ENCODE results near the gene CNTNAP1. TPM values are rescaled to one million over a fixed set of nuclear protein-coding genes. Genes with fewer than 3 reads are reported as not detected.
"Not testable (repeated sequence)": the region's sequence is repeated elsewhere in the genome, so short reads cannot be mapped to it uniquely, and the experiment has no call there.

The CNTNAP1 gene
- total RNA-seq: 1.3 TPM

DNA sequence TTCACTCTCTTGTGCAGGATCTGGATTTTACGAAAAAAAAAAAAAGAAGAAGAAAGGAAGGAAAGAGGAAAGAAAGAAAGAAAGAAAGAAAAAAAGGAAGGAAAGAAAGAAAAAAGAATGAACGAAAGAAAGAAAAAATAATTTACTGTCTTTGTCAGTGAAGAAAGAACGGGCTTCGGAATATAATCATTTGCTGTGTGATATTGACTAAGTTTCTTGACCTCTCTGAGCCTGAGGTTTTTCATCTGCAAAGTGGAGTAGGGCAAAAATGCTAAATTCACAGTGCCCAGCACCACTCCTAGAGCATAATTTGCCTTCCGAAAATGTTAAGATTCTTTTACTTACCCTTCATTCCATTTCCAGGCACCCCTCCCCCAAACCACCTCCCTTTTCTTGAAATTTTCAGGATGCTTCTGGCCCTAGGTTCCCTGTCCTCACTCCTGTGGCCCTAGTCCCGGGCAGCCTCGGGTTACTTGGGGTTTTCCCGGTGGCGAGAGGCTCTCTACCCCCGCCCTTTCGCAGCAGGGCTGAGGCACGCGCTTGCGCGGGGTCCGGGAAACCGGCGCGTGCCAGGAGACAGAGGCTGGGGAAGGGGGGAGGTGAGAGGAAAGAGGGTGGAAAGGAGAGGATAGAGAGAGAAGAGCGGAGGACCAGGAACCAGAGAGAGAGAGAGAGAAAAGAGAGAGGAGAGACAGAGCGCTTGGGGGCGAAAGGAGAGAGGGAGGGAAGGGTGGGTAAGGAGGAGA is at the start of gene CNTNAP1:
TSS of gene CNTNAP1 (plus strand) at position 556 of the 746 bp plus-strand sequence. CDS start 299 bp downstream, outside the sequence.
- no peak for ATAC-seq

DNA sequence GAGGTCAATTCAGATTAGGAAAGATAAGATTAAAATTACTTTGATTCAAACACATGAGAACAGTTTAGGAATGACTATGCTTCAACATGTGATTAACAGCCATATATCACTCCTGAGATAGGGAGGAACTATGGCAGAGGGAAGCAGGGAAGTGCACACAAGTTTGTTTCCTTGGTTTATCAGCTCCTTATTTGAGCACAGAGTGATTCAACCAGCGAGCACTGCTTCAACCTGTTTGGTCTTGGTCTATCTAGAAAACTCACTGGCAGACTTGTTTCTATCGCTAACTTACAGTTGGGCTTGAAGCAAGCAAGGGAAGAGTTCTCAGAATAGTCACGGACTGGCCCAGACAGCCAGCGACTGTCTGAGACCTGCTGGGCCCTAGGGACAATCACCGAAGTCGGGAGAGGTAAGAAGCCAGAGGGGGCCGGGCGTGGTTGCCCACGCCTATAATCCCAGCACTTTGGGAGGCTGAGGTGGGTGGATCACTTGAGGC is 49.3 kb upstream of the CNTNAP1 start:
- peak; percentile 88 for ATAC-seq

DNA sequence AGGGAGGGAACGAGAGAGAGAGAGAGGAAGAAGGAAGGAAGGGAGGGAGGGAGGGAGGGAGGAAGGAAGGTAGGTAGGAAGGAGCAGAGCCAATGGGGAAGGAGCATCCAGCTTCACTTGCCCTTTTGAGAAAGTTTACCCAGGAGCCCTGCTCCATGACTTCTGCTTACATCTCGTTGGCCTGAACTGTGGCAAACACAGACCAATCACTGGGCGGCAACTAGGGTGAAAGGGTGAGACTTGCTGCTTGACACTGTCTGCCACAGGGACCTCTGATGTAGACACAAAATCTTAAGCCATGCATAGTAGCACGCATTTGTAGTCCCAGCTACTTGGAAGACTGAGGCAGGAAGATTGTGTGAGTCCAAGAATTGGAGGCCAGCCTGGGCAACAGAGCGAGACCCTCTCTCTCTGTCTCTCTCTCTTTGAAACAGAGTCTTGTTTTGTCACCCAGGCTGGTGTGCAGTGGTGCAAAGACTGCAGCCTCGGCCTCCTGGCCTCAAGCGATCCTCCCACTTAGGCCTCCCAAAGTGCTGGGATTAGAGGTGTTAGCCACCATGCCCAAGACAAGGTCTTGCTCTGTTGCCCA is 42.7 kb upstream of the CNTNAP1 start:
- no peak for ATAC-seq

DNA sequence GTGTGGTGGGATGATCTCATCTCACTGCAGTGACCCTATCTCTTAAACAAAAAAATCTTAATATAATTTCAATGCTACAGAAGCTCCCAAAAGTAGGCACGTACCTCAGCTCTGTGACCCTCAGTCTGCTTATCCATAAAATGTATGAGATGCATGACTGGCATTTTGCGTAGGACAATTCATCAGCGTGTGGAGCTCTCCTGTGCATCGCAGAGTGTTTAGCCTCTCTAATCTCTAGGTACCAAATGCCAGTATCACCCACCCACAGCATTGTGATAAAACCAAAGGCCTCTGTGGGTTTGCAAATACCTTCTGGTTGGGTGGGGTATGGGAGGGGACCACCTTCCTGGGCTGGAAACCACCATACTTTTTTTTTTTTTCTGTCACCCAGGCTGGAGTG is 42.2 kb upstream of the CNTNAP1 start:
- no peak for ATAC-seq

DNA sequence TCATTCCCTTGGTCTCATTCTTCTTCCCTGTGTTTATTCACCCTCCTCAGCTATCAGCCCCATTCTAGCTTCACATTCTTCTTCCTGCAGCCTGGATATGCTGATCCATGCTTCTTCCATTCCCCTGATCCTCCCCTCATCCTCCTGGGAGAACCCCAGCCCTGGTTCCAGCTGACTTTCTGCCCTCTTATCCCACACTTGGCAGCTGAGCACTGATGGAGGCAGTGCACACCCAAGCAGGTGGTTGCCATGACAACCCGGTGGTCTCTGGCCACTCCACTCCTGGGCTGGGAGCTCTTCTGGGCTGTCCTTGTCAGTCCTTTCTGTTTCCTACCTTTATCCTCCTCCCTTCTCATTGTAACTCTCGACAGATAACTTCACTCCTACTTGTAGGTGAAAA is 40.0 kb upstream of the CNTNAP1 start:
- ATAC-seq: no peak

DNA sequence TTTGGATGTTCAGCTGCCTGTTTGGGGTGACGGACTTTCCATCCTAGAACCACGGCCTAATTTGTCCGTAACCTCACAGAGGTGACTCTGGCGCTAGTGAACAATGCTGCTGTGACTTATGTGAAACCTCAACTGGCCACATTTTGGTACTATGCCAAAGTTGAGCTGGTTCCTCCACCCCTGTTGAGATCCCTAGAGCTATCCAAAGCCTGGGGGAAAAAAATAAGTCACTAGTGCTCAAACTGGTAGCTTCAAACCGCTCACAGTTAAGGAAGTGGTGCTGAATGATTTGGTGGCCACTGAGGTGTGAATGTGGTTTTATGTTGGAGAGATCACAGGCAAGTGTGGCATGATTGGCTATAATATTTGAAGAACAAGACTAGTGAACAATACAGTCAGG is 34.6 kb upstream of the CNTNAP1 start:
- peak; percentile 64 for ATAC-seq

DNA sequence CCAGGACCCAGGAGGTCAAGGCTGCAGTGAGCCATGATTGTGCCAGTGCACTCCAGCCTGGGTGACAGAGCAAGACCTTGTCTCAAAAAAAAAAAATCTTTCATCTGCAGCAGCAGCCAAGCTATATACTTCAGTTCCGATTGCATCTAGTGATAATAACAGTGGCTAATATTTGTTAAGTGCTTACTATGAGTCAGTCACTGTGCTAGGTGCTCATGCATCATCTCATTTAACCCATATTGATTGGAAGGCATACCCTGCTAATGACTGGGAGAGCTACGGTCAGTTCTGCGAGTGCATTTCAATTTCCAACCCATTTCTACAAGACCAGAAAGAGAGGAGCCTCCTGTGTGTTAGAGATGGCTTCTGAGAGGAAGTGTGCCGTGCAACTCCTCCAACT is 30.9 kb upstream of the CNTNAP1 start:
- ATAC-seq: no peak

DNA sequence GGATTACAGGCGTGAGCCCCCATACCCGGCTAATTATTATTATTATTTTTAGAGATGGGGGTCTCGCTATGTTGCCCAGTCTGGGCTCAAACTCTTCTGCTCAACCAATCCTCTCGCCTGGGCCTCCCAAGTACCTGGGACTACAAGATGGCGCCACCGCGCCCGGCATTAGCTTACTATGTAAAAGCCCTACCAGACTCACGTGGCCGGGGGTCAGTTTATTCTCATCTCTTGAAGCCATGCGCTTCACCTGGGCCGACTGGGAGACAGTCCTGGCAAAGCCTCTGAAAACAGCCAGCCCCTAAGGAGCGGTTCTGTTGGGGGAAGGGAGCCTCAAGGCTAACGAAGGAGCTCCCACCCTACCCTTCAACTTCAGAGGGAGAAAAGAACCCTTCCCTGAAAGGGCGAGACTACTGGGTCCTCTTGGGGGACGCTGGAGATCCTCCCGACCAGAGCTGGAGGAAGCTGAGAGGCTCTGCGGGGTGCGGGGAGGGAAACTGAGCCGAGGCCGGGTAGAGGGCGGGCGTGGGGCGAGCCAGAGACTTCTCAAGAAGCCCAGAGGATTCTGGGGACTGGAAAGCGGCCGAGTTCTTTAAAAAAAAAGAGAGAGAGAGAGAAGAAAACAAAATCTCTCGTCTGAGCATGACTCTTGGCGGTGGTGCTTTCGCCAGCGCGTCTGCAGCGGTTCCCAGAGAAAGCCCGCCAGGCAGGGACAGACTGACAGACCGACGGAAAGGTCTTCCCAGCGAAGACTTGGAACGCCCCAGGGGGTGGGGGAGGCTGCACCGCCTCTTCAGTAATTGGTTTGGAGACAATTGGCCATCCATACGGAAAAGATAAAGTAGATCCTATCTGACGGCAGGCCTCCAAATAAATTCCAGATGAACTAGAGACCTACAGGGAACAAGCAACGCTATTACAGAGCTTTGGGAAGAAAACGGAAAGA is 28.9 kb upstream of the CNTNAP1 start:
- no peak for ATAC-seq

DNA sequence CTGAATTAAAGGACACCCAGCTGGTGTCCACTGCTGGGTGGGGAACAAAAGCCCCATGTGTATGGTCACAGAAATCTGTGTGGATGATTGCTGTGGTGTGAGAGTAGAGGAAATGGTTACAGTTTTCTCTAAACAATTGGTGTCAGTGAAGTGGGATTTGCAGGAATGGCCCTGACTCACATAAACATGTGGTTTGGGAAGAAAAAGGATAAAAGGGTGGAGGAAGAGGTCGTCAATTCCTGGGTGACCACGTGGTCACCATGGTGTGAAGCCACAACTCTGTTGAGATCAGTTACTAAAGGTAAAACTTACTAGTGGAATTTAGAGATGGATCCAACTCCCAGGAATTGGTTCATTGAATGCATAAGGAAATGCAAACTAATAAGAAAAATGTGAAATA is 26.8 kb upstream of the CNTNAP1 start:
- ATAC-seq: no peak

DNA sequence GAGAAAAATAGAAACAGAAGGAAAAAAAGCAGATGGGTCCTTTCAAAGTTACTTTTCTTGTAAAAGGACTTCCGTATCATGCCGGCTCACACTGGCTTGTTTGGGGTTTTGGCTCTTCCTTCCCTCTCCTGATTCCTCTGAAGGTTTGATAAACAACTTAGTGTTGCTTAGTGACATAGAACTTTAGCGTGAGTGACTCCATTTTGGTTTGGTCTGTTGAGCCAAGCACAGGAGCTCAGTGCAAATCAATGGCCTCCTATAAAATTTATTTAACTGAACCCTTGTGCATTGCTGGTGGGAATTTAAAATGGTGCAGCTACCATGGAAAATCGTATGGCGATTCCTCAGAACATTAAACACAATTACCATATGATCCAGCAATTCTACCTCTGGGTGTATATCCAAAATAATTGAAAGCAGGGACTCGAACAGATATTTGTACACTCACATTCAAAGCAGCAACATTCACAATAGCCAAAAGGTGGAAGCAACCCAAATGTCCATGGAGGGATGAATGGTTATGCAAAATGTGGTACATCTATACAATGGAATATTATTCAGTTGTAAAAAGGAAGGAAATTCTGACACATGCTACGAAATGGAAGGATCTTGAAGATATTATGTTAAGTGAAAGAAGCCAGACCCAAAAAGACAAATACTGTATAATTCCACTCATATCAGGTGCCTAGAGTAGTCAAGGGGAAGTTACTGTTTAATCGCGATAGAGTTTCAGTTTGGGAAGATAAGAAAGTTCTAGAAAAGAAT is 24.3 kb upstream of the CNTNAP1 start:
- no peak for ATAC-seq

DNA sequence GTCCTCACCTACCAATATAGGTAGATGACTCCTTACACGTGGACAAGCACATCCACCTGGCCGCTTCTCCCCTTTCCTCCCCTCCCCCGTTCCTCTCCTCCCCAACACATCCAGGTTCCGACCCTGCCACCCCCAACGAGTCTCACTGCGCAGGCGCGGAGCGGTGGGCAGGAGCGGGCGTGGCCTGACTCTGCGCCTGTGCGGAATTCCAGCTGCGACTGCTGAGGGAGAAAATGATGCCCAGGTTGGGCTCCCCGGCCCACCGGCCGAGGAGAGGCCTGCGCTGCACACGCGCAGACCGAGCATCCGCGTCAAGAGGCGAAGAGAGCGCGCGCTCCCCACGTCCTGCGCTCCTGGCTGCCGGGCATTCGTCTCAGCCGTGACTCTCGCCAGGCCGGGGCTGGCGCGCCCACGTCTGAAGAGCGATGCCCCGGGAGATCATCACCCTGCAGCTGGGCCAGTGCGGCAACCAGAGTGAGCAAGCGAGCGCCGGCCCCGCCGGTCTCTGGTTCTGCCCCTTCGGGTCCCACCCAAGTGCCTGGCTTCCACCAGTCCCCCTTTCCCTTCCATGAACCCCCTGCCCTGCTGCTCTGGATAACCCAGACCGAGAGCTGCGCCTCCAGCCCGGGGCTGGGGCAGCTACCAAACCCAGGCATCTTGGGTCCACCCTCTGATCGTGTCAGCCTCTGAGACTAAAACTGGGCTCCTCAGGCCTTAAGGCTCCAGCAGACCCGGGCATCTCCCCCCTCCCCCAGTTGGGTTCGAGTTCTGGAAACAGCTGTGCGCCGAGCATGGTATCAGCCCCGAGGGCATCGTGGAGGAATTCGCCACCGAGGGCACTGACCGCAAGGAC is 23.0 kb upstream of the CNTNAP1 start, which contains the start of gene TUBG2:
TSS of gene TUBG2 (plus strand) at position 206 of the 853 bp plus-strand sequence. CDS start at position 426, 220 bp downstream.
- peak; percentile 57 for ATAC-seq

DNA sequence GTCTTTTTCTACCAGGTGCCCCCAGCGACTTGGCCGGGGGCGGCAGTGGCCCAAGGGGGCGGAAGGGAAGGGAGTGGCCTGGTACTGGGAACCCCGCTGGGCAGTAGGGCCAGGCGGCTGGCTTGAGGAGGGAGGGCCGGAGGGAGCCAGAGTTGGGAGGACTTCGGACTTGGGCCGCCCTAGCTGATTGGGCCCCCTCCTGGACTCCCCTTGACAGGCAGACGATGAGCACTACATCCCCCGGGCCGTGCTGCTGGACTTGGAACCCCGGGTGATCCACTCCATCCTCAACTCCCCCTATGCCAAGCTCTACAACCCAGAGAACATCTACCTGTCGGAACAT is 22.4 kb upstream of the CNTNAP1 start:
- peak; percentile 14 for ATAC-seq

DNA sequence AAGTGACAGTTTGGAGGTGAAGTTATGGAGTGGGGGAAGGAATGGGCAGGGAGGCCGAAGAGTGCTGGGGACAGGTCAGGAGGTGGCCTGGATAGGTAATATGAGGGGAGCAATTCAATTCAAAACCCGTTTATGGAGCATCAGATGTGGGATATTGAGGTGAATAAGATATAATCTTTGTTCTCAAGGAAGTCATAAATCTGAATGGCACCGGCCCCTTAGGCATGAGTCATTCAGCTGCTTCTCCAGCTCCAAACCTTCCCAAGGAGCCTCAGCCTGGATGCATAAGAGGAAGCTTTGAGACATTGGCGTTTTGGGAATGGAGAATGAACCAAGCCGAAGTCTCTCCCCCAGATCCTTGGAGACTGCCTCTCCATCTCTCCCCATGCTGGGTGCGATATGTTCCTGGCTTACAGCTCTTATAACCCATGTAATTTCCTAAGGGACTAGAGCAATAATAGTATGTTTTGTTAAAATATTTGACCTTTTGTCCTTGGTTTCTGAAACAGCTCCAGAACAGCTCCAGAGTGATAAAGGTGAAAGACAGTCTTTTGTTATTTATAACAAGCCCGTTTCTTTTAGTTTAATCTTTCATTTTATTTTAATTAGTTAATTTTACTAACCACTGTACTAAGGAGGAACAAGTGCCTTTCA is 21.5 kb upstream of the CNTNAP1 start:
- peak; percentile 22 for ATAC-seq

DNA sequence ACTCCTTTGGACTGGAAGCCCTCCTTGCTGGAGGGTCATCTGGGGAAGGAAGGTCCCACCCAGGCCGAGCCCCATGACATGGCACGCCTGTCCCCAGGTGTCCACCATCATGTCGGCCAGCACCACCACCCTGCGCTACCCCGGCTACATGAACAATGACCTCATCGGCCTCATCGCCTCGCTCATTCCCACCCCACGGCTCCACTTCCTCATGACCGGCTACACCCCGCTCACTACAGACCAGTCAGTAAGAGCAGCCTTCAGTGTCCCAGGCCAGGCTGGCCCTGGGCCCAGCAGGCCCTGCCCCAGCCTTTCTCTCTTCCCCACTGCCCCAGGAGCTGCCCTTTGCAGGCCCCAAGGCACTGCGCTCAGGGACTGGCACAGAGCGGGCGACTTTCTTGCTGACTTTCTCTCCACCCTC is 16.7 kb upstream of the CNTNAP1 start:
- ATAC-seq: peak; percentile 2

DNA sequence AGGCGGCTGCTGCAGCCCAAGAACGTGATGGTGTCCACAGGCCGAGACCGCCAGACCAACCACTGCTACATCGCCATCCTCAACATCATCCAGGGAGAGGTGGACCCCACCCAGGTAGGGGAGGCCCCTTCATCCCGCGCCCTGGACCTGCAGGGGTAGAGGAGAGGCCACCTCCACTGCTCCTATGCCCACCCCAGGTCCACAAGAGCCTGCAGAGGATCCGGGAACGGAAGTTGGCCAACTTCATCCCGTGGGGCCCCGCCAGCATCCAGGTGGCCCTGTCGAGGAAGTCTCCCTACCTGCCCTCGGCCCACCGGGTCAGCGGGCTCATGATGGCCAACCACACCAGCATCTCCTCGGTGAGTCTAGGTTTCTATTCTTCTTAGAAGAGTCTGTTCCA is 16.2 kb upstream of the CNTNAP1 start:
- ATAC-seq: not testable (repeated sequence)

DNA sequence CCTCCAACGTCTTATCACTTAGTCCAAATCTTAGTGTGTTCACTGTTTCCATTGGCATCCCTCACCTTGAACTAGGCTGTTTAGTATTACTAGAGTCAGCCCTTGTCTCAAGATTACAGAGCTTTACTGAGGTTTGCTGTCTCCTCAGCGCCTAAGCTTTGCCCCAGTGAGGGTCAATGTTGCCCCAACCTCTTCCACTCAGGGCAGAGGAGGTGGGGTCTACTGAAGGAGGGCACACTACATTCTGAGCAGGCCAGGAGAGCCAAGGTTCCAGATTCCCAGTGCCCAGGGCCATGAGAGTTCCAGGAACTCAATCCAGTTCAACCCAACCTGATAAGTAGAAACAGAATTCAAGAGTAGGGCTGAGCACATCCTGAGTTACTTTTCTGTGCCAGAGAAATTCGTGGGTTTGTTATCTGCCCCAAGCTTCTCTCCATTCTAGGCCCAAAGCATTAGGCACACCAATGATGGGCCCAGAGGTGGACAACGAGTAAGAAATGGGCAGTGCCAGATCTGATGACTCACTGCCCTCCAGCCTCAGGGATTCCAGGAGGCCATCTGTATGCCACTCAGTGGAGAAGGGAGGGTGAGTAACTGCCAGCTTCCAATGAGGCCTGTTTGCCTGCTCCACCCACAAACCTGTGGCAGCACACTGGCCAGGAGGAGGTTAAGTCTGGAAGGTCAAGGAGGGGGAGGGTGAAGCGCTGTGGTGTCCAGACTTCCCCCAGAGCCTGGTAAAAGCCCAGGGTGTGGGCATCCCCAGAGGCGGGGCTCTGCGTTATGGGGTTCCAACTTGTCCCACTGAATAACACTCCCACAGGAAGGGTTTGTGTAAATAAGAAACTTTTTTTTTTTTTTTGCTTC is 15.0 kb upstream of the CNTNAP1 start:
- peak; percentile 78 for ATAC-seq

DNA sequence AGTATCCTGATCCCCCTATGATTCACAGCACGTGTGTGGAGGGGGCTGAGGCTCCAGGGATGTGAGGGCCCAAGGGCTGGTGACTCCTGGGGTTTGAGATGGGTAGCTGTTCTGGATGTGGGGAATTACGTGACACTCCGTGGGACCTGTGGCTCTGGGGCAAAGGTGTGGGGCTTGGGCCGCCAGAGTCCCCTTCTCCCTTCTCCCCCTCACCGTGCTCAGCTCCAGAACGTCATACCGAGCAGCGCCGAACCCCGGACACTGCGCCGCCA is 12.7 kb upstream of the CNTNAP1 start:
- ATAC-seq: no peak

DNA sequence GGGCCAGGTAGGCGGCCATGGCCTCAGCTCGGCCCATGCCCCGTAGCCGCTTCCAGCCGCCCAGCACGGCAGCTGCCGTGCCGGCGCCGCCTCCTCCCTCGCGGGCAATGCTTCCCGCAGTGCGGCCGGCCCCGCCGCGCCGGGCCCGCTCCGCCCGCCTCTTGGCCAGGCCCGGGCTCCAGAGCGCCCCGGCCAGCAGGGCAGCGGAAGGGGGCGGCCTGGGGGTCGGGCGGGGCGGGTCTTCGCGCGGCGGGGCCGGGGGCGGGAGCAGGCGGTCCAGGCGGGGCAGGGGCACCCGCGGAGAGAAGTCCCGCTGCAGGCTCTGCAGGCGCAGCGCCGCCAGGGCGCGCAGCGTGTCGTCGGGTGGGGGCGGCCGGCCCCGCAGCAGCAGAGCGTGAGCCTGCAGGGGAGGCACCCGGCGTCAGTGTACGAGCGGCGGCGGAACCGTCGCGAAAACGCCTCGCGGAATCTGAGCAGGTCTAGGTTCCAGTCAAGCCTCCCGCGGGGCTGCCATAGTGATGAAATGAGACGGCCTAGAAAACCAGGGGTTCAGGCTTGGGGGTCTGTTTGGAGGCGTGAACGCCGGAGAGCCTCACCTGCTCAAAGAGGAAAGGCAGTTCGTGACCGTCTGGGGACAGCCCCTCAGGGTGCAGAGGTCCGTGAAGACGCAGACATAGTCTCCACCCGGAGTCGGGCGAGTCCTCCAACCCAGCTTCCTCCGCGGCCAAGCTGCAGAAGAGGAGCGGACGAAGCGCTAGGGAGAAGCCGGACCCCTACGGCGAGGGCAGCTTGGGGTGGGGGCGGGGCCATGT is 12.1 kb upstream of the CNTNAP1 start:
- no peak for ATAC-seq

All from esophagus mucosa (tissue), 1 donor.